GM12878 (cell line): ENCODE results near the gene PID1.

ENCODE experiments used
- BRCA1 ChIP-seq: IDR thresholded peaks from 2 replicates; pipeline ENCODE4 v1.6.1; 2011; ENCODE audit warnings: low read depth, low read length, improper control_type of control experiment
- ESRRA ChIP-seq: IDR thresholded peaks from 2 replicates; pipeline ENCODE4 v1.6.1; 2012; ENCODE audit warnings: mild to moderate bottlenecking, low read length, improper control_type of control experiment
- EZH2 ChIP-seq: IDR thresholded peaks from 2 replicates; pipeline ENCODE4 v1.6.1; 2012; ENCODE audit warnings: low read depth, mild to moderate bottlenecking, control low read depth, inconsistent platforms, low read length, borderline replicate concordance; ENCODE audit not compliant: control insufficient read depth
- KDM1A ChIP-seq: fragments of 200-600 bp; sonication (generic); IDR thresholded peaks from 2 replicates; pipeline ENCODE4 v1.6.1; 2016; ENCODE audit warnings: borderline replicate concordance
- NFYA ChIP-seq: IDR thresholded peaks from 2 replicates; pipeline ENCODE4 v1.6.1; 2011; ENCODE audit warnings: low read depth, mild to moderate bottlenecking, low read length, improper control_type of control experiment, borderline replicate concordance
- POLR2A ChIP-seq: IDR thresholded peaks from 2 replicates; pipeline ENCODE4 v1.6.1; 2011; ENCODE audit warnings: low read depth, mild to moderate bottlenecking, low read length
- POLR2AphosphoS5 ChIP-seq: IDR thresholded peaks from 2 replicates; pipeline ENCODE4 v1.6.1; 2011; ENCODE audit warnings: mild to moderate bottlenecking, low read length, inconsistent platforms
- RCOR1 ChIP-seq: conservative IDR thresholded peaks from 2 replicates; pipeline ENCODE4 v1.6.1; 2012; ENCODE audit warnings: low read depth, low read length, improper control_type of control experiment
- RELA ChIP-seq: fragments of 450-650 bp; IDR thresholded peaks from 2 replicates; pipeline ENCODE4 v1.8.0; 2014; ENCODE audit warnings: borderline replicate concordance; ENCODE audit not compliant: partially characterized antibody
- SIX5 ChIP-seq: IDR thresholded peaks from 2 replicates; pipeline ENCODE4 v1.6.1; 2011; ENCODE audit warnings: mild to moderate bottlenecking, low read depth, low read length, moderate library complexity; ENCODE audit not compliant: severe bottlenecking
- TF ChIP-seq, protein P1 (sequence below), 3 experiments: IDR thresholded peaks in 2 of 3; conservative IDR thresholded peaks in 1 of 3; 2 replicates each; pipeline ENCODE4 v1.5.1; 2011; ENCODE audit warnings: low read depth in 3 of 3, low read length in 3 of 3, mild to moderate bottlenecking in 3 of 3, control low read depth in 2 of 3, moderate library complexity in 2 of 3, inconsistent platforms in 1 of 3, mixed read lengths in 1 of 3; ENCODE audit not compliant: control insufficient read depth in 2 of 3, insufficient read depth in 1 of 3; ENCODE audit errors: extremely low read depth in 1 of 3

- TF ChIP-seq POLR2A, result no peak
- TF ChIP-seq POLR2AphosphoS5, result no peak
- no peak for TF ChIP-seq EZH2
- no peak for TF ChIP-seq SIX5
- no peak for TF ChIP-seq ESRRA
- TF ChIP-seq KDM1A, result no peak
- no peak for TF ChIP-seq BRCA1
- TF ChIP-seq RELA, result no peak
- TF ChIP-seq RCOR1, result no peak
- TF ChIP-seq, protein P1, sequence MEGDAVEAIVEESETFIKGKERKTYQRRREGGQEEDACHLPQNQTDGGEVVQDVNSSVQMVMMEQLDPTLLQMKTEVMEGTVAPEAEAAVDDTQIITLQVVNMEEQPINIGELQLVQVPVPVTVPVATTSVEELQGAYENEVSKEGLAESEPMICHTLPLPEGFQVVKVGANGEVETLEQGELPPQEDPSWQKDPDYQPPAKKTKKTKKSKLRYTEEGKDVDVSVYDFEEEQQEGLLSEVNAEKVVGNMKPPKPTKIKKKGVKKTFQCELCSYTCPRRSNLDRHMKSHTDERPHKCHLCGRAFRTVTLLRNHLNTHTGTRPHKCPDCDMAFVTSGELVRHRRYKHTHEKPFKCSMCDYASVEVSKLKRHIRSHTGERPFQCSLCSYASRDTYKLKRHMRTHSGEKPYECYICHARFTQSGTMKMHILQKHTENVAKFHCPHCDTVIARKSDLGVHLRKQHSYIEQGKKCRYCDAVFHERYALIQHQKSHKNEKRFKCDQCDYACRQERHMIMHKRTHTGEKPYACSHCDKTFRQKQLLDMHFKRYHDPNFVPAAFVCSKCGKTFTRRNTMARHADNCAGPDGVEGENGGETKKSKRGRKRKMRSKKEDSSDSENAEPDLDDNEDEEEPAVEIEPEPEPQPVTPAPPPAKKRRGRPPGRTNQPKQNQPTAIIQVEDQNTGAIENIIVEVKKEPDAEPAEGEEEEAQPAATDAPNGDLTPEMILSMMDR (IDR thresholded peaks at IDR 0.05 in 2 of 3, conservative IDR thresholded peaks at IDR 0.05 in 1 of 3; ENCODE audit: control insufficient read depth in 2 of 3, extremely low read depth in 1 of 3, insufficient read depth in 1 of 3, low read depth in 3 of 3, low read length in 3 of 3), result no peak
- TF ChIP-seq NFYA, result no peak
Measured at GRCh38 chr2:229223107-229223506, 48.0 kb downstream of the PID1 start.
